Ovary (tissue), 3 donors: Measurements from ENCODE around the gene FMC1.

Experiments
- POLR2A ChIP-seq: fragments of 450-650 bp; IDR thresholded peaks from one replicate; pipeline ENCODE4 v1.6.1; 2017; ENCODE audit warnings: antibody characterized with exemption, mild to moderate bottlenecking, moderate library complexity
- TF ChIP-seq, protein P1 (sequence below), 3 donors: fragments of 450-650 bp in 2 of 3; fragments of 200-600 bp in 1 of 3; IDR thresholded peaks; one replicate each; pipeline versions ENCODE4 v1.5.1 to v1.8.0; 2016 to 2022; ENCODE audit warnings: antibody characterized with exemption in 3 of 3, mild to moderate bottlenecking in 1 of 3
- donor health status: DM: no; HTN: no; CAD: no.

DNA sequence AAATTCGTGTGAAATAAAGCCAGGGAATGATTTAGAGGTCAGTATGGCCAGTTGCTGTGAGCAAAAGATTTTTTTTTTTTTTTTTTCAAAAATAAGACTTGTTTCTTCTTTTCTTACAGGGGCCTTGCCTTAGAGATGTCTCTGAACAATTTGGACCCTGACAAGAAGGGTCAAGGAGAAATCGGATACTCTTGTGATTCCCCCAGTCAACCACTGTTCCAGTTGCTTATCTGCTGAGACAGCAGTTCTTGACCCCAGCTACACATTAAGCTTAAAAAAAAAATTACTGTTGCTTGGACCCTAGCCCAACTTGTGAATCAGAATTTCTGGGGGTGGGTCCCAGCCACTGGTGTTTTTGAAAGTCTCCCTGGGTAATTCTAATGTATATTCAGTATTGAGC lies 12.0 kb upstream of the FMC1 start:
- no peak for TF ChIP-seq POLR2A
- TF ChIP-seq, protein P1, sequence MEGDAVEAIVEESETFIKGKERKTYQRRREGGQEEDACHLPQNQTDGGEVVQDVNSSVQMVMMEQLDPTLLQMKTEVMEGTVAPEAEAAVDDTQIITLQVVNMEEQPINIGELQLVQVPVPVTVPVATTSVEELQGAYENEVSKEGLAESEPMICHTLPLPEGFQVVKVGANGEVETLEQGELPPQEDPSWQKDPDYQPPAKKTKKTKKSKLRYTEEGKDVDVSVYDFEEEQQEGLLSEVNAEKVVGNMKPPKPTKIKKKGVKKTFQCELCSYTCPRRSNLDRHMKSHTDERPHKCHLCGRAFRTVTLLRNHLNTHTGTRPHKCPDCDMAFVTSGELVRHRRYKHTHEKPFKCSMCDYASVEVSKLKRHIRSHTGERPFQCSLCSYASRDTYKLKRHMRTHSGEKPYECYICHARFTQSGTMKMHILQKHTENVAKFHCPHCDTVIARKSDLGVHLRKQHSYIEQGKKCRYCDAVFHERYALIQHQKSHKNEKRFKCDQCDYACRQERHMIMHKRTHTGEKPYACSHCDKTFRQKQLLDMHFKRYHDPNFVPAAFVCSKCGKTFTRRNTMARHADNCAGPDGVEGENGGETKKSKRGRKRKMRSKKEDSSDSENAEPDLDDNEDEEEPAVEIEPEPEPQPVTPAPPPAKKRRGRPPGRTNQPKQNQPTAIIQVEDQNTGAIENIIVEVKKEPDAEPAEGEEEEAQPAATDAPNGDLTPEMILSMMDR (IDR thresholded peaks at IDR 0.05) = no peak
